GM12878 (cell line): ENCODE measurements around the gene ZDHHC18.

ENCODE experiments used
- EZH2 ChIP-seq: IDR thresholded peaks from 2 replicates; pipeline ENCODE4 v1.6.1; 2012; ENCODE audit warnings: low read depth, mild to moderate bottlenecking, control low read depth, inconsistent platforms, low read length, borderline replicate concordance; ENCODE audit not compliant: control insufficient read depth
- PKNOX1 ChIP-seq: fragments of 450-650 bp; IDR thresholded peaks from 2 replicates; pipeline ENCODE4 v1.6.1; 2016; ENCODE audit warnings: mild to moderate bottlenecking
- PRDM15 ChIP-seq: fragments of 450-650 bp; formaldehyde crosslinking; IDR thresholded peaks from 2 replicates; pipeline ENCODE4 v1.4.0; 2020; ENCODE audit warnings: mild to moderate bottlenecking, moderate library complexity
- STAT3 ChIP-seq: IDR thresholded peaks from 2 replicates; pipeline ENCODE4 v1.6.1; 2011; ENCODE audit warnings: low read depth, low read length, improper control_type of control experiment

- TF ChIP-seq EZH2 (no peak), PRDM15 (CRISPR knock-in tag) (no peak), STAT3 (no peak), PKNOX1 (no peak)
Measured at GRCh38 chr1:26824731-26825130, 1.8 kb upstream of the ZDHHC18 start.
